Endothelial cell of umbilical vein (primary cell): ENCODE data around the gene LOXL1. TPM values are rescaled to one million over a fixed set of nuclear protein-coding genes. Genes with fewer than 3 reads are reported as not detected.

Source experiments
- BruUV-seq: library from RNA; stranded (reverse); fragments of 400-500 nt; replicated peaks from 2 replicates; lab custom pipeline; 2021; lab: Mats Ljungman, UMichigan
- CTCF ChIA-PET: fragments of 300-600, 350-600 bp; sonication (Branson Sonifier 250); formaldehyde crosslinking; loops from one replicate; lab custom pipeline; 2021; ENCODE audit warnings: antibody characterized with exemption, inconsistent platforms; lab: Charles Lee
- POLR2A ChIA-PET: fragments of 300-600, 350-600 bp; sonication (Branson Sonifier 250); formaldehyde crosslinking; loops from one replicate; lab custom pipeline; 2021; ENCODE audit warnings: antibody characterized with exemption, inconsistent platforms; lab: Charles Lee
- DNase-seq: peaks from one replicate; pipeline ENCODE4 v3.0.0-alpha.2; 2011; ENCODE audit warnings: low read depth, low spot score
- FAIRE-seq: peaks from 2 replicates; lab custom pipeline; 2011; peaks lifted over from hg19 to GRCh38; lab: Jason Lieb, UNC
- H2AFZ ChIP-seq: 2 replicates; pipeline ENCODE4 v1.6.0; 2012; ENCODE audit warnings: low read depth, low read length, control low read depth, inconsistent platforms
- H3K27ac ChIP-seq: 2 replicates; pipeline ENCODE4 v1.5.1; 2011; ENCODE audit warnings: low read depth, mild to moderate bottlenecking, control low read depth, low read length, moderate library complexity; ENCODE audit not compliant: insufficient read depth
- H3K27me3 ChIP-seq, 2 experiments: 2 replicates each; pipeline versions ENCODE4 v1.6.0 to v1.6.1; 2011; ENCODE audit warnings: low read length in 2 of 2, mixed read lengths in 1 of 2; ENCODE audit not compliant: control insufficient read depth in 2 of 2, insufficient read depth in 2 of 2
- H3K36me3 ChIP-seq, 2 experiments: 2 replicates in 1 of 2; 3 replicates in 1 of 2; pipeline ENCODE4 v1.5.1; 2011; ENCODE audit warnings: low read length in 2 of 2, mild to moderate bottlenecking in 1 of 2, moderate library complexity in 1 of 2; ENCODE audit not compliant: control insufficient read depth in 2 of 2, insufficient read depth in 2 of 2; ENCODE audit errors: extremely low read depth in 1 of 2
- H3K4me1 ChIP-seq: 3 replicates; pipeline ENCODE4 v1.5.1; 2011; ENCODE audit warnings: mild to moderate bottlenecking, low read length; ENCODE audit not compliant: control insufficient read depth, insufficient read depth; ENCODE audit errors: extremely low read depth
- H3K4me2 ChIP-seq: 2 replicates; pipeline ENCODE4 v1.6.1; 2011; ENCODE audit warnings: low read length, control low read depth, mixed read lengths; ENCODE audit not compliant: insufficient read depth
- H3K4me3 ChIP-seq, 3 experiments: fragments of 200-600 bp in 1 of 3; sonication (generic), shearing (Covaris generic) in 1 of 3; replicated peaks in 1 of 3; 2 replicates each; pipeline ENCODE4 v1.5.1; 2011 to 2016; ENCODE audit warnings: control low read depth in 3 of 3, low read length in 3 of 3, mild to moderate bottlenecking in 2 of 3, inconsistent platforms in 1 of 3, low read depth in 1 of 3, moderate library complexity in 1 of 3; ENCODE audit not compliant: insufficient read depth in 1 of 3
- H3K79me2 ChIP-seq: 2 replicates; pipeline ENCODE4 v1.6.0; 2012; ENCODE audit warnings: low read length, inconsistent platforms; ENCODE audit not compliant: control insufficient read depth, insufficient read depth
- H3K9ac ChIP-seq: replicated peaks from 2 replicates; pipeline ENCODE3; 2011; ENCODE audit warnings: low read length, control low read depth; ENCODE audit not compliant: insufficient read depth; ENCODE audit errors: extremely low read depth
- H3K9me1 ChIP-seq: replicated peaks from 3 replicates; pipeline ENCODE4 v1.6.0; 2011; ENCODE audit warnings: mild to moderate bottlenecking, low read length; ENCODE audit not compliant: control insufficient read depth, insufficient read depth; ENCODE audit errors: extremely low read depth
- H3K9me3 ChIP-seq: replicated peaks from 2 replicates; pipeline ENCODE4 v1.5.1; 2012; ENCODE audit warnings: low read length, inconsistent platforms; ENCODE audit not compliant: control insufficient read depth, insufficient read depth
- H4K20me1 ChIP-seq: replicated peaks from 2 replicates; pipeline ENCODE3; 2011; ENCODE audit warnings: mild to moderate bottlenecking, low read length; ENCODE audit not compliant: control insufficient read depth, insufficient read depth; ENCODE audit errors: extremely low read depth
- CTCF ChIP-seq, 2 donors: IDR thresholded peaks; 1 replicate in 1 of 2; 2 replicates in 1 of 2; pipeline ENCODE4 v1.5.1; 2011; ENCODE audit warnings: low read length in 2 of 2, mild to moderate bottlenecking in 2 of 2, moderate library complexity in 2 of 2, control low read depth in 1 of 2, inconsistent platforms in 1 of 2, low read depth in 1 of 2; ENCODE audit not compliant: insufficient read depth in 1 of 2; ENCODE audit errors: extremely low read depth in 1 of 2
- EZH2 ChIP-seq: IDR thresholded peaks from 2 replicates; pipeline ENCODE4 v1.6.1; 2012; ENCODE audit warnings: borderline replicate concordance, low read depth, mild to moderate bottlenecking, moderate library complexity, low read length, inconsistent platforms; ENCODE audit not compliant: severe bottlenecking
- FOS ChIP-seq: IDR thresholded peaks from 2 replicates; pipeline ENCODE4 v1.6.1; 2011; ENCODE audit warnings: mild to moderate bottlenecking, low read length, moderate library complexity, borderline replicate concordance; ENCODE audit not compliant: insufficient read depth
- GATA2 ChIP-seq: IDR thresholded peaks from 2 replicates; pipeline ENCODE4 v1.7.0; 2011; ENCODE audit warnings: low read depth, mild to moderate bottlenecking, moderate library complexity, mixed read lengths, low read length; ENCODE audit not compliant: insufficient read length, insufficient read depth
- JUN ChIP-seq: IDR thresholded peaks from 2 replicates; pipeline ENCODE4 v1.6.1; 2011; ENCODE audit warnings: borderline replicate concordance, low read depth; ENCODE audit not compliant: insufficient read length, insufficient read depth
- MAX ChIP-seq: IDR thresholded peaks from 2 replicates; pipeline ENCODE4 v1.6.1; 2011; ENCODE audit not compliant: insufficient read depth, insufficient read length
- MYC ChIP-seq: IDR thresholded peaks from one replicate; pipeline ENCODE4 v1.6.1; 2011; ENCODE audit warnings: mild to moderate bottlenecking, low read depth, low read length
- POLR2A ChIP-seq: IDR thresholded peaks from 2 replicates; pipeline ENCODE4 v1.6.1; 2012; ENCODE audit warnings: low read depth, mild to moderate bottlenecking, control low read depth, low read length
- POLR2AphosphoS5 ChIP-seq: IDR thresholded peaks from 2 replicates; pipeline ENCODE4 v1.6.1; 2012; ENCODE audit warnings: low read depth, mild to moderate bottlenecking, control low read depth, low read length, moderate library complexity; ENCODE audit not compliant: insufficient read depth
- dilution Hi-C: fragments of 300-500 bp; cut with MboI; formaldehyde crosslinking; loops from one replicate; pipeline ENCODE4 v1.15.0; 2019; ENCODE audit warnings: low sequenced_read_pairs; ENCODE audit not compliant: extremely low pct_ligation_motif_present
- intact Hi-C: fragments of 100-400 bp; cut with micrococcal nuclease; formaldehyde crosslinking; loops from one replicate; pipeline ENCODE4 v1.10.0; 2022
- polyA plus RNA-seq, 4 experiments: library from polyadenylated mRNA; depleted of rRNA in 3 of 4; stranded (reverse) in 3 of 4; unstranded in 1 of 4; fragments of >200 nt; gene quantifications; 2 replicates each; pipeline versions ENCODE4 v1.2.1 to v1.2.3, GENCODE V29; 2011 to 2012; ENCODE audit warnings: missing spikeins in 1 of 4
- total RNA-seq: library from RNA; stranded (reverse); gene quantifications from 2 replicates; pipeline ENCODE4 v1.2.3, GENCODE V29; 2021

LOXL1 gene
- total and polyA plus RNA-seq, 2 donors (not counting 3 experiments of a cell fraction or from before 2014, with no cell fraction given) = 5.2 to 14.4 TPM

GRCh38 chr15:73930371-73930770 is 4.1 kb downstream of the LOXL1 start:
- H3K27ac ChIP-seq = no peak overlapping the region
- peaks cover 18% of the 10 kb centered on the region for H3K4me1 ChIP-seq
- no peak overlapping the region for H3K4me2 ChIP-seq
- FAIRE-seq (no peak), DNase-seq (no peak)
- intact Hi-C loops = no loop called here
- no peaks in the 10 kb centered on the region for H3K9me3 ChIP-seq
- POLR2A ChIA-PET = no interaction called here
- dilution Hi-C loops = no loop called here
- H3K9me1 ChIP-seq = no peaks in the 10 kb centered on the region
- no TSS peak for BruUV-seq
- no peak overlapping the region for H3K4me3 ChIP-seq
- no peak overlapping the region for H2AFZ ChIP-seq
- no peak overlapping the region for H3K9ac ChIP-seq
- H3K79me2 ChIP-seq = no peaks in the 10 kb centered on the region
- H3K36me3 ChIP-seq = no peaks in the 10 kb centered on the region
- CTCF ChIA-PET = no interaction called here
- H4K20me1 ChIP-seq = no peaks in the 10 kb centered on the region
- TF ChIP-seq JUN = no peak
- no peak for TF ChIP-seq MAX
- no peak for TF ChIP-seq EZH2
- H3K27me3 ChIP-seq = no peaks in the 10 kb centered on the region

- no TSS peak for BruUV-seq
- intact Hi-C loops = no loop called here
- no peak overlapping the region for H3K9ac ChIP-seq
- no peaks in the 10 kb centered on the region for H3K36me3 ChIP-seq
- CTCF ChIA-PET = interaction anchor here (1.2 to 1.4 kb wide), 3 partner anchors 8 to 57 kb away, joined by 3 to 4 read pairs (median 3); no protein-coding TSS in a partner anchor
- no peak overlapping the region for H3K4me2 ChIP-seq
- dilution Hi-C loops = no loop called here
- no peak for FAIRE-seq
- DNase-seq = no peak
- no peaks in the 10 kb centered on the region for H3K27me3 ChIP-seq
- H3K79me2 ChIP-seq = no peaks in the 10 kb centered on the region
- no peak overlapping the region for H3K27ac ChIP-seq
- no peaks in the 10 kb centered on the region for H3K9me3 ChIP-seq
- no peak overlapping the region for H2AFZ ChIP-seq
- H3K4me1 ChIP-seq = peaks cover 18% of the 10 kb centered on the region
- no peaks in the 10 kb centered on the region for H3K9me1 ChIP-seq
- POLR2A ChIA-PET = no interaction called here
- TF ChIP-seq EZH2 = no peak
- TF ChIP-seq MAX = no peak
- no peak for TF ChIP-seq CTCF (IDR thresholded peaks at IDR 0.05; ENCODE audit: extremely low read depth in 1 of 2, insufficient read depth in 1 of 2, low read depth in 1 of 2, low read length in 2 of 2)
- TF ChIP-seq POLR2A = no peak
- TF ChIP-seq JUN = no peak
- TF ChIP-seq POLR2AphosphoS5 = no peak
- TF ChIP-seq GATA2 = no peak
- no peak for TF ChIP-seq MYC
- TF ChIP-seq FOS = no peak
- no peak overlapping the region for H3K4me3 ChIP-seq
- no peaks in the 10 kb centered on the region for H4K20me1 ChIP-seq
Measured at GRCh38 chr15:73930790-73931281, 4.6 kb downstream of the LOXL1 start.
